ENCODE data around the gene C10orf90. TPM values are rescaled to one million over a fixed set of nuclear protein-coding genes. Genes with fewer than 3 reads are reported as not detected.
A peak's percentile ranks its signal among the peaks of the same experiment; 100 is the strongest.

Gene C10orf90
- total and polyA plus RNA-seq, 12 donors = 0.04 to 0.36 TPM; not detected in 10

DNA sequence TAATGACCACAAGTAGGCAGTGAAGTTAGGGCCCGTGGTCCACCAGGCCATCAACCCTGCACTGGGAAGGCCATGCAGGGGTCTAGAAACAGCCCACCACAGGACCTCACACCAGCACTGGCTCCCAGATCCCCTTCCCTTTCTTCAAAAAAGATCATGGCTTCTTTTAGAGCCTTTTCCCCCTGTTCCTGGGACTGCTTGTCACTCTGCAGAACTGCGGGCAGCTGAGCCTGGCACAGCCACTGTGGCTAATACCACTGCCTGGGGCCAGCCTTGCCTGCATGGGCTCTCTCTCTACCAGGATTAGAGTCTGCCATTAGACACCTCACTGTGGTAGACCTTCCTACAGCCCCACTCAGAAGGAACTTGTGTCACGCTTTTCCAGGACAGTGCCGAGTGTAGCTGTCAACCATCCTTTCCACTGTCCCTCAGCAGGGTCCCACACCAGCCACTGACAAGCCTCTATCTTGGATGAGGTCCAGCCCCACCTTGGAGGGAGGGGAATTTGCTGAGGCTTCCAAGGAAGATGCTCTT is 19.0 kb upstream of the C10orf90 start:
- 81 to 86% methylated on average over 4 of the region's 4 CpGs for WGBS, 2 donors

DNA sequence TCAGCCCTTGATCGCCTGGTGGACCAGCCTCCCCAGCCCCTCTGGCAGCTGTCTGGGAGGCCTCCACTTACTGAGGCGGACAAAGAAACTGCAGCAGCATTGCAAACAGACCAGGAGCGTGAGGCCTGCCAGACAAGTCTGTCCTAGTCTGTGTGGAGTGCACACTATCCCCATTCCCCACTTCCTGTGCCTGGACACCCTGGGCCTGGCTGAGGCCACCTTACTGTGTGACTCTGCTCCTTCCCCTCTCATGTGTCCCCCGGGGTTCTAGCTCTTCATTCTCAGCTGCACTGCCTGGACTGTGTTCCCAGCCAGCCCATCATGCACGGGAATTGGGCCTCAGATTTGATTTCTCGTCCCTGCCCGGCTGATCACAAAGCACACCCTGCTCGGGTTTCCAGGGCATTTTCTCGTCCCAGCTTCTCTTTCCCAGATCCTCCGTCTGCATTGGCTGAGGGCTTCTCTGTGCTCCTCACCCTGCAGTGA is 16.7 kb upstream of the C10orf90 start:
- no peaks in the 10 kb centered on the region for H3K4me1 ChIP-seq
- TF ChIP-seq, protein P1, sequence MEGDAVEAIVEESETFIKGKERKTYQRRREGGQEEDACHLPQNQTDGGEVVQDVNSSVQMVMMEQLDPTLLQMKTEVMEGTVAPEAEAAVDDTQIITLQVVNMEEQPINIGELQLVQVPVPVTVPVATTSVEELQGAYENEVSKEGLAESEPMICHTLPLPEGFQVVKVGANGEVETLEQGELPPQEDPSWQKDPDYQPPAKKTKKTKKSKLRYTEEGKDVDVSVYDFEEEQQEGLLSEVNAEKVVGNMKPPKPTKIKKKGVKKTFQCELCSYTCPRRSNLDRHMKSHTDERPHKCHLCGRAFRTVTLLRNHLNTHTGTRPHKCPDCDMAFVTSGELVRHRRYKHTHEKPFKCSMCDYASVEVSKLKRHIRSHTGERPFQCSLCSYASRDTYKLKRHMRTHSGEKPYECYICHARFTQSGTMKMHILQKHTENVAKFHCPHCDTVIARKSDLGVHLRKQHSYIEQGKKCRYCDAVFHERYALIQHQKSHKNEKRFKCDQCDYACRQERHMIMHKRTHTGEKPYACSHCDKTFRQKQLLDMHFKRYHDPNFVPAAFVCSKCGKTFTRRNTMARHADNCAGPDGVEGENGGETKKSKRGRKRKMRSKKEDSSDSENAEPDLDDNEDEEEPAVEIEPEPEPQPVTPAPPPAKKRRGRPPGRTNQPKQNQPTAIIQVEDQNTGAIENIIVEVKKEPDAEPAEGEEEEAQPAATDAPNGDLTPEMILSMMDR (IDR thresholded peaks at IDR 0.05) = no peak
- intact Hi-C loops (cut with DNase I) = no loop called here
- no peak overlapping the region for H3K4me3 ChIP-seq
- DNase-seq (no peak), ATAC-seq (peak in 2 of 8 donors; percentile 17 to 51)
- H3K36me3 ChIP-seq = no peaks in the 10 kb centered on the region
- peaks cover 0 to 12% (median 0%) of the 10 kb centered on the region in 11 donors for H3K9me3 ChIP-seq
- 41 to 51% methylated on average over 10 of the region's 10 CpGs for WGBS, 2 donors
- H3K27me3 ChIP-seq = no peaks in the 10 kb centered on the region
- peak overlapping the region in 1 of 10 donors; percentile 19 for H3K27ac ChIP-seq

More for the DNA sequence above, 19.0 kb upstream of the C10orf90 start:
- TF ChIP-seq, protein P1 (IDR thresholded peaks at IDR 0.05) = no peak
- Histone ChIP-seq H3K4me3 (no peak overlapping the region), H3K4me1 (no peaks in the 10 kb centered on the region), H3K9me3 (peaks cover 0 to 17% (median 2%) of the 10 kb centered on the region in 11 donors), H3K27ac (no peak overlapping the region), H3K27me3 (peaks cover 0 to under 1% (median 0%) of the 10 kb centered on the region in 7 donors), H3K36me3 (no peaks in the 10 kb centered on the region)
- DNase-seq (no peak), ATAC-seq (no peak)
- intact Hi-C loops (cut with DNase I) = no loop called here

DNA sequence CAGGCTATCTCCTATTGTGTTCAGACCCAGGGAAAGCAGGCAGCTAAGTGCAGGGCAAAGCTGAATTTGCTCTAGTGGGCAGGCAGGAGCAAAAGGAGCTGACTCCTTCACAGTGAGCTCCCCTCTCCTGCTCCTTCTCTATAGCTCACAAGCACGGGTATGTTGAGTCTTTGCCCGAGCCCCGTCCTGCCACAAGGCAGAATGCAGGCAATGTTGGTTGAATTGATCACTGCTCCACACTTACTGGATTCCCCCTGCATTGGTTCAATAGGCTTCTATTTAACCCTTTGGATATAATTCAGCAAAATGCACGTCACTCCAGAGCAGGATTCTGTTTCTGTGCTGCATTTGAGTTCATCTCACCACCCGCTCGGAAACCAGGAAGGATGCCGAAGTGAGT is 16.2 kb upstream of the C10orf90 start:
- TF ChIP-seq, protein P1 (IDR thresholded peaks at IDR 0.05) = no peak
- Histone ChIP-seq H3K4me1 (no peaks in the 10 kb centered on the region), H3K9me3 (peaks cover 0 to 8% (median 0%) of the 10 kb centered on the region in 11 donors), H3K27ac (peak overlapping the region in 1 of 10 donors; percentile 19), H3K4me3 (no peak overlapping the region), H3K36me3 (no peaks in the 10 kb centered on the region), H3K27me3 (no peaks in the 10 kb centered on the region)
- 74 to 79% methylated on average over 7 of the region's 7 CpGs for WGBS, 2 donors
- no peak for DNase-seq
- ATAC-seq = no peak
- intact Hi-C loops (cut with DNase I) = no loop called here

DNA sequence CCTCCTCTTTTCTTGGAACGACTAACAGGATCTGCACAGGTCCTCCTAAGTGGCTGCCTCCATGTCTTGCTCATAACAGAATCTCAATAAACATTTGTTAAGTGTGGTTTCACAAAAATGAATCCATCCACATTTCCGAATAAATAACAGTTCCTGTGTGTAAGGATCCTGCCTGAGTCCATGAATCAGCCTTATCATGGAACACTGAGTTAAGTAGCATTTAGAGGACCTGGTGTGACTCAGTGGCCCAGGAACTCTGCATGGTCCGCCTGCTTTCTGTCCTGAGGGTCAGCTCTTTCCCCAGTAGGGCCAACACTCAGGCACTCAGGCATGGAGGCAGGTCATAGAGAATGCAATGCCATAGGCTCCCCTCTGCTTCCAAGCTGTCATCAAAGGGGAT is 15.8 kb upstream of the C10orf90 start:
- DNase-seq = no peak
- Histone ChIP-seq H3K4me3 (no peak overlapping the region), H3K36me3 (no peaks in the 10 kb centered on the region), H3K4me1 (no peaks in the 10 kb centered on the region), H3K9me3 (peaks cover 0 to 3% (median 0%) of the 10 kb centered on the region in 11 donors), H3K27ac (no peak overlapping the region), H3K27me3 (no peaks in the 10 kb centered on the region)
- TF ChIP-seq, protein P1 (IDR thresholded peaks at IDR 0.05) = no peak
- intact Hi-C loops (cut with DNase I) = no loop called here
- WGBS, 2 donors = 50 to 59% methylated on average over 3 of the region's 3 CpGs
- no peak for ATAC-seq

All from heart right ventricle (tissue), 16 donors.